ENCODE results near the gene F2.
A peak's percentile ranks its signal among the peaks of the same experiment; 100 is the strongest.

The F2 gene

DNA sequence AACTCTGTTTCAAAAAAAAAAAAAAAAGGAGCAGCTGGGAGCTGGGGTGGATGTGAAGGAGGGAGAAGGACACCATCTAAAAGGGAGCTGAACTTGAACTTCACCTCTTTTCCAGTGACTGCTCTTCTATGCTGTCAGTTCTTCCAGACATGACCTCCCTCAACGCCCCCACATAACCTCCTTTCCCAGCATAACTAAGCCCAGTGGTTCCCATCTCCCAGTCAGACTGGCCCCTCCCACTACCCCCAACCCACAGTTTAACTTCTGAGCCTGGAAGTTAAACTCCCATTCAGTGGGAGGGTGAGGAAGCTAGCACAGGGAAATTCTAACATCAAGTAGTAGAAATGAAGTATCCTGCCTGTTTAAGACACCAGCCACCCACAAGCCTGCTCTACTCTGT, 20.4 kb upstream of the F2 start:
- TF ChIP-seq, protein P1, sequence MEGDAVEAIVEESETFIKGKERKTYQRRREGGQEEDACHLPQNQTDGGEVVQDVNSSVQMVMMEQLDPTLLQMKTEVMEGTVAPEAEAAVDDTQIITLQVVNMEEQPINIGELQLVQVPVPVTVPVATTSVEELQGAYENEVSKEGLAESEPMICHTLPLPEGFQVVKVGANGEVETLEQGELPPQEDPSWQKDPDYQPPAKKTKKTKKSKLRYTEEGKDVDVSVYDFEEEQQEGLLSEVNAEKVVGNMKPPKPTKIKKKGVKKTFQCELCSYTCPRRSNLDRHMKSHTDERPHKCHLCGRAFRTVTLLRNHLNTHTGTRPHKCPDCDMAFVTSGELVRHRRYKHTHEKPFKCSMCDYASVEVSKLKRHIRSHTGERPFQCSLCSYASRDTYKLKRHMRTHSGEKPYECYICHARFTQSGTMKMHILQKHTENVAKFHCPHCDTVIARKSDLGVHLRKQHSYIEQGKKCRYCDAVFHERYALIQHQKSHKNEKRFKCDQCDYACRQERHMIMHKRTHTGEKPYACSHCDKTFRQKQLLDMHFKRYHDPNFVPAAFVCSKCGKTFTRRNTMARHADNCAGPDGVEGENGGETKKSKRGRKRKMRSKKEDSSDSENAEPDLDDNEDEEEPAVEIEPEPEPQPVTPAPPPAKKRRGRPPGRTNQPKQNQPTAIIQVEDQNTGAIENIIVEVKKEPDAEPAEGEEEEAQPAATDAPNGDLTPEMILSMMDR (conservative IDR thresholded peaks at IDR 0.05; ENCODE audit: low read depth, low read length): no peak
- Histone ChIP-seq H3K27me3 (ENCODE audit: insufficient read depth, low read depth) (no peaks in the 10 kb centered on the region), H2AFZ (ENCODE audit: low read depth) (no peak overlapping the region), H3K36me3 (ENCODE audit: insufficient read depth) (no peaks in the 10 kb centered on the region), H3K27ac (no peak overlapping the region), H3K79me2 (ENCODE audit: insufficient read depth, low read depth) (peaks cover 45% of the 10 kb centered on the region), H3K9ac (no peak overlapping the region), H3K4me2 (no peak overlapping the region), H3K4me3 (IDR thresholded peaks at IDR 0.05; ENCODE audit: insufficient read depth, low read depth, low read length) (no peak overlapping the region), H3K4me1 (ENCODE audit: low read depth, poor library complexity, severe bottlenecking) (peaks cover 31% of the 10 kb centered on the region), H4K20me1 (ENCODE audit: insufficient read depth) (no peaks in the 10 kb centered on the region)

DNA sequence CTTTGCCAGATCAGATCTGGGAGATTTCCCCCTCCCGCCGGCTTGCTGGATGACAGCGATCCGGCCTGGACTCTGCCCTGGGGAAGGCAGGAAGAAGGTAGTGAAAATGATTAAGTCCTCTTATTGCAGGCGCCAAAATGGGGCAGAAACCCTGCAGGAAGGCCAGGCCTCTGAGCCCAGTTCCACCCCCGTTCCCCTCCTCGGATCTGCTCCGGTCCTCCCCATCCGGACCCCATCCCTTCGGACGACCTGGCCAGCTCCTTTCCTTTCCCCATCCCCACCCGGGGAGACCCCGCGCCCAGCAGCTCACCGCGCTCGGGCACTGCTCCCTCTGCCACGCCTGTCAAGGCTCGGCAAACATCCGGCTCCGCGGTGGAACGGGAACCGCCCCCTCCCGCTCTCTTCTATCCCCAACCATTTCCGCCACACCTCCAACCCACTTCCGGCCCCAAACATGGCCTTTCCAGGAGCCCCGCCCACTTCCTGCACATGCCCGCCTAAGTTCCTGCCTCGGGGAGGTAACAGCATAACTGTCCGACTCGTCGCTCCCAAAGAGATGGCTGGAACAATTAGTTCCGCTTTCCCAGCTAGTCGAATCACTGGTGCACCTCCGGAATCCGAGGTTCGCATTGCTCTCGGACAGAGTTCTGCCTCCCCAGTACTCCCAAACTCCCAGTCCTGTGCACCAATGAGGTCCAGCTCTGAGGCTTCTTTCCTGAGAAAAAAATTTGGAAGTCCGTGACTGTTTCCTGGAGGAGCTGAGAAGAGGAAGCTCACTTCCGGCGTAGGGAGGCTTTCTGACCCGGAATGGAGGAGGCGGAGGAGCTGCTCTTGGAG, 18.6 kb upstream of the F2 start, which contains the start of the genes ARHGAP1 and ZNF408:
ARHGAP1 (minus strand) TSS at position 379 of the 837 bp plus-strand sequence. CDS start 4,512 bp downstream, outside the sequence.
ZNF408 (plus strand) TSS at position 791 of the 837 bp plus-strand sequence; CDS start at position 808, 17 bp downstream.
- Histone ChIP-seq H3K4me2 (peak within 1 kb of the TSS; percentile 98), H3K4me1 (ENCODE audit: low read depth, poor library complexity, severe bottlenecking) (peaks cover 31% of the 10 kb centered on the region), H3K4me3 (IDR thresholded peaks at IDR 0.05; ENCODE audit: insufficient read depth, low read depth, low read length) (no peak within 1 kb of the TSS), H3K9ac (peak within 1 kb of the TSS; percentile 75), H3K36me3 (ENCODE audit: insufficient read depth) (no peaks in the 10 kb centered on the region), H3K79me2 (ENCODE audit: insufficient read depth, low read depth) (peaks cover 45% of the 10 kb centered on the region), H2AFZ (ENCODE audit: low read depth) (peak within 1 kb of the TSS; percentile 76), H4K20me1 (ENCODE audit: insufficient read depth) (no peaks in the 10 kb centered on the region), H3K27ac (peak within 1 kb of the TSS; percentile 52), H3K27me3 (ENCODE audit: insufficient read depth, low read depth) (no peaks in the 10 kb centered on the region)
- TF ChIP-seq, protein P1 (conservative IDR thresholded peaks at IDR 0.05; ENCODE audit: low read depth, low read length): no peak

DNA sequence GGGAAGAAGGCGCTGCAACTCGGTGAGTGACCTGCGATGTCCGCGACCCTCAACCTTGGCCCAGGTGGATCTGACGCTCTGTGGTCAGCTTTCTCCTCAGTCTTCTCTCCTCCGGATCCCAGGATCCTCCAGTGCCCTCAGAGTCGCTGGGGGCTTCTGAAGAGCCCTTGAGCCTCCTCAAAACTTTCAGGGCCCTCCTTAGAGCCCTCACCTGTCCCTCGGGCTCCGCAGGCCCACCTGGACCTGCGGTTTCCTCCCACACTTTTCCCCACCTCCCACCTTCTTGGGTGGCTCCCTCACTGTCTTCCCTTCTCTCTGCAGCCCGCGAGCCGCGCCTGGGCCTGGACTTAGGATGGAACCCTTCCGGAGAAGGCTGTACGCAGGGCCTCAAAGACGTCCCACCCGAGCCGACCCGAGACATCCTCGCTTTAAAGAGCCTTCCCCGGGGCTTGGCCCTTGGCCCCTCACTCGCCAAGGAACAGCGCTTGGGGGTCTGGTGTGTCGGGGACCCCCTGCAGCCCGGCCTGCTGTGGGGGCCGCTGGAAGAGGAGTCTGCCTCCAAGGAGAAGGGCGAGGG, 17.8 kb upstream of the F2 start:
- TF ChIP-seq, protein P1 (conservative IDR thresholded peaks at IDR 0.05; ENCODE audit: low read depth, low read length): no peak
- Histone ChIP-seq H3K27me3 (ENCODE audit: insufficient read depth, low read depth) (no peaks in the 10 kb centered on the region), H3K4me3 (IDR thresholded peaks at IDR 0.05; ENCODE audit: insufficient read depth, low read depth, low read length) (no peak overlapping the region), H3K4me1 (ENCODE audit: low read depth, poor library complexity, severe bottlenecking) (peaks cover 31% of the 10 kb centered on the region), H3K79me2 (ENCODE audit: insufficient read depth, low read depth) (peaks cover 45% of the 10 kb centered on the region), H3K9ac (peak overlapping the region; percentile 75), H4K20me1 (ENCODE audit: insufficient read depth) (no peaks in the 10 kb centered on the region), H3K4me2 (peak overlapping the region; percentile 98), H2AFZ (ENCODE audit: low read depth) (peak overlapping the region; percentile 76; the same call in 1 of the 2 replicates), H3K27ac (peak overlapping the region; percentile 52), H3K36me3 (ENCODE audit: insufficient read depth) (no peaks in the 10 kb centered on the region)

DNA sequence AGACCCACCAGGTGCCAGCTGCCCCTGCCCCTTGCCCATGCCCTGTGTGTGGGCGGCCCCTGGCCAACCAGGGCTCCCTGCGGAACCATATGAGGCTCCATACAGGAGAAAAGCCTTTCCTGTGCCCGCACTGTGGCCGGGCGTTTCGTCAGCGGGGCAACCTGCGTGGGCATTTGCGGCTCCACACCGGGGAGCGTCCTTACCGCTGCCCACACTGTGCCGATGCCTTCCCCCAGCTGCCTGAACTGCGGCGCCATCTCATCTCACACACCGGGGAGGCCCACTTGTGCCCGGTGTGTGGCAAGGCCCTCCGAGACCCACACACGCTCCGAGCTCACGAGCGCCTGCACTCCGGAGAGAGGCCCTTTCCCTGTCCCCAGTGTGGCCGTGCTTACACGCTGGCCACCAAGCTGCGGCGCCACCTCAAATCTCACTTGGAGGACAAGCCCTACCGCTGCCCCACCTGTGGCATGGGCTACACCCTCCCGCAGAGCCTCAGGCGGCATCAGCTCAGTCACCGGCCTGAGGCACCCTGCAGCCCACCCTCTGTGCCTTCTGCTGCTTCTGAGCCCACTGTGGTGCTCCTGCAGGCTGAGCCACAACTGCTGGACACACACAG, 13.8 kb upstream of the F2 start:
- Histone ChIP-seq H3K4me2 (no peak overlapping the region), H3K79me2 (ENCODE audit: insufficient read depth, low read depth) (peaks cover 22% of the 10 kb centered on the region), H3K4me3 (IDR thresholded peaks at IDR 0.05; ENCODE audit: insufficient read depth, low read depth, low read length) (no peak overlapping the region), H2AFZ (ENCODE audit: low read depth) (no peak overlapping the region), H3K36me3 (ENCODE audit: insufficient read depth) (no peaks in the 10 kb centered on the region), H3K27ac (no peak overlapping the region), H3K27me3 (ENCODE audit: insufficient read depth, low read depth) (no peaks in the 10 kb centered on the region), H3K9ac (no peak overlapping the region), H4K20me1 (ENCODE audit: insufficient read depth) (no peaks in the 10 kb centered on the region), H3K4me1 (ENCODE audit: low read depth, poor library complexity, severe bottlenecking) (peaks cover 13% of the 10 kb centered on the region)
- TF ChIP-seq, protein P1 (conservative IDR thresholded peaks at IDR 0.05; ENCODE audit: low read depth, low read length): no peak
